HG02840 (cell line): ENCODE data around the gene LRRC74B.
"Not testable (repeated sequence)": the region's sequence is repeated elsewhere in the genome, so short reads cannot be mapped to it uniquely, and the experiment has no call there.

Source experiments
- ATAC-seq: cut with Tn5 transposase; IDR thresholded peaks from one replicate; pipeline ENCODE4 v1.9.1; 2021; ENCODE audit warnings: mild to moderate bottlenecking, moderate library complexity, moderate number of reproducible peaks; ENCODE audit not compliant: unreplicated experiment, low FRiP score

LRRC74B gene

GRCh38 chr22:21045585-21046294, at the start of gene LRRC74B:
TSS of gene LRRC74B (plus strand) at chr22:21045946. CDS start at chr22:21045987, 41 bp downstream.
- no peak for ATAC-seq

GRCh38 chr22:20996031-20996410, 49.7 kb upstream of the LRRC74B start:
- no peak for ATAC-seq

- ATAC-seq = no peak
Measured at GRCh38 chr22:20996598-20997535, 48.9 kb upstream of the LRRC74B start.

- no peak for ATAC-seq
Measured at GRCh38 chr22:20997536-20998257, 48.0 kb upstream of the LRRC74B start.

- no peak for ATAC-seq
Measured at GRCh38 chr22:20998411-20999336, 47.1 kb upstream of the LRRC74B start.

- no peak for ATAC-seq
Measured at GRCh38 chr22:20999350-21000206, 46.2 kb upstream of the LRRC74B start.

GRCh38 chr22:21000207-21000986, 45.3 kb upstream of the LRRC74B start:
- no peak for ATAC-seq

- ATAC-seq = peak; percentile 1
Measured at GRCh38 chr22:21000987-21001600, 44.7 kb upstream of the LRRC74B start.

GRCh38 chr22:21001601-21002325, 44.0 kb upstream of the LRRC74B start, which contains the start of gene THAP7:
TSS of gene THAP7 (minus strand) at chr22:21002118. CDS start at chr22:21001911, 207 bp downstream.
- ATAC-seq = peak; percentile 89

GRCh38 chr22:21003782-21004181, 42.0 kb upstream of the LRRC74B start:
- no peak for ATAC-seq

GRCh38 chr22:21009208-21009607, 36.5 kb upstream of the LRRC74B start:
- not testable (repeated sequence) for ATAC-seq

GRCh38 chr22:21009638-21010425, 35.9 kb upstream of the LRRC74B start:
- ATAC-seq = no peak

- ATAC-seq = no peak
Measured at GRCh38 chr22:21010426-21011113, 35.2 kb upstream of the LRRC74B start.

- no peak for ATAC-seq
Measured at GRCh38 chr22:21012446-21013407, 33.0 kb upstream of the LRRC74B start.
